NCI-H1930 (cell line): ENCODE data around the gene HSPA1L.
"Not testable (repeated sequence)": the region's sequence is repeated elsewhere in the genome, so short reads cannot be mapped to it uniquely, and the experiment has no call there.

Source experiments
- DNase-seq, 2 experiments: peaks; one replicate each; lab custom pipeline; 2025; lab: John Stamatoyannopoulos, UW

HSPA1L gene

DNA sequence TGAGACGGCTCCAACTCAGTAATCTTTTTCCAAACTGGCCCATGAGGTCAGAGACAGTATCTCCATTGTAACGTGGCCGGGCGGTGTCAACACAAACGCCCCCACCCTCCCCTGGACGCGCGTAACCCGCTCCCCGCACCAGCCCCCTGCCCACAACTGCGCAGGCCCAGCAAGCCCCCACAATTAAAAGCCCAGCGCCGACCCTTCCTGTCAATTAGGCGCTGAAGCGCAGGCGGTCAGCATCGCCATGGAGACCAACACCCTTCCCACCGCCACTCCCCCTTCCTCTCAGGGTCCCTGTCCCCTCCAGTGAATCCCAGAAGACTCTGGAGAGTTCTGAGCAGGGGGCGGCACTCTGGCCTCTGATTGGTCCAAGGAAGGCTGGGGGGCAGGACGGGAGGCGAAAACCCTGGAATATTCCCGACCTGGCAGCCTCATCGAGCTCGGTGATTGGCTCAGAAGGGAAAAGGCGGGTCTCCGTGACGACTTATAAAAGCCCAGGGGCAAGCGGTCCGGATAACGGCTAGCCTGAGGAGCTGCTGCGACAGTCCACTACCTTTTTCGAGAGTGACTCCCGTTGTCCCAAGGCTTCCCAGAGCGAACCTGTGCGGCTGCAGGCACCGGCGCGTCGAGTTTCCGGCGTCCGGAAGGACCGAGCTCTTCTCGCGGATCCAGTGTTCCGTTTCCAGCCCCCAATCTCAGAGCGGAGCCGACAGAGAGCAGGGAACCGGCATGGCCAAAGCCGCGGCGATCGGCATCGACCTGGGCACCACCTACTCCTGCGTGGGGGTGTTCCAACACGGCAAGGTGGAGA, at the start of gene HSPA1L, which contains the start of gene HSPA1A:
Gene HSPA1L, minus strand, starts transcription at position 259 of the 814 bp plus-strand sequence. CDS start 3,311 bp downstream, outside the sequence.
Gene HSPA1A, plus strand, starts transcription at position 519 of the 814 bp plus-strand sequence. Its CDS starts 214 bp downstream, at position 733.
- peak; percentile 95 to 97 for DNase-seq

DNA sequence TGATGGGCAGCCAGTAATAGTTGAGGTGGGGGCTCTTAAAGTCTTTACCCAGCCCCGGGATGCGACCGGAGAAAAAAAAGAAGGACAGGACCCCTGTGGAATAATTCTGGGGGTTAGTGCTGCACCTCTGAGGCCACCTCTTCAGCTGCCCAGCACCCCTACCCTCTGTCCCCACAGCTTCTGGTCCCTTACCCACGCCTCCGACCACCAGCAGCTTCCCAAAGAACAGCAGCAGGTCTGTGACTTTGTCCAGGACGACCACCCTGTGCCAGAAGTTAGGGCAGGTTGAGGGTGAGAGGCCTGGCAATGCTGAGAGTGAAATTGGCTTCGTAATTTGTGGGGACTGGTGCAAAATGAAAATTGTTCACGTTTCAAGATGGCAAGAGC, 49.7 kb upstream of the HSPA1L start:
- no peak for DNase-seq

DNA sequence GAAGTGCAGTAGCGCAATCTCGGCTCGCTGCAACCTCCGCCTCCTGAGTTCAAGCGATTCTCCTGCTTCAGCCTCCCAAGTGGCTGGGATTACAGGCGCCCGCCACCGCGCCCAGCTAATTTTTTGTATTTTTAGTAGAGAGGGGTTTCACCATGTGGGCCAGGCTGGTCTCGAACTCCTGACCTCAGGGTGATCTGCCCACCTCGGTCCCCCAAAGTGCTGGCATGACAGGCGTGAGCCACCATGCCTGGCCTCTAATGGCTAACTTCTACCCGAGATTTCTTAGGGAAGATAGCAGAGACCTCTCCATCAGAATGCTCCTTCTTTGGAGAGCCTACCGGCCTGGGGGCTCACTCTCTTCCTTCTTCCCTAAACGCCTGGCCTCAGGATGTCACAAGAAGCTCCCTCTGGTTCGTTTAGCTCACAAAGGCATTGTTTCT, 49.1 kb upstream of the HSPA1L start:
- DNase-seq = not testable (repeated sequence)

DNA sequence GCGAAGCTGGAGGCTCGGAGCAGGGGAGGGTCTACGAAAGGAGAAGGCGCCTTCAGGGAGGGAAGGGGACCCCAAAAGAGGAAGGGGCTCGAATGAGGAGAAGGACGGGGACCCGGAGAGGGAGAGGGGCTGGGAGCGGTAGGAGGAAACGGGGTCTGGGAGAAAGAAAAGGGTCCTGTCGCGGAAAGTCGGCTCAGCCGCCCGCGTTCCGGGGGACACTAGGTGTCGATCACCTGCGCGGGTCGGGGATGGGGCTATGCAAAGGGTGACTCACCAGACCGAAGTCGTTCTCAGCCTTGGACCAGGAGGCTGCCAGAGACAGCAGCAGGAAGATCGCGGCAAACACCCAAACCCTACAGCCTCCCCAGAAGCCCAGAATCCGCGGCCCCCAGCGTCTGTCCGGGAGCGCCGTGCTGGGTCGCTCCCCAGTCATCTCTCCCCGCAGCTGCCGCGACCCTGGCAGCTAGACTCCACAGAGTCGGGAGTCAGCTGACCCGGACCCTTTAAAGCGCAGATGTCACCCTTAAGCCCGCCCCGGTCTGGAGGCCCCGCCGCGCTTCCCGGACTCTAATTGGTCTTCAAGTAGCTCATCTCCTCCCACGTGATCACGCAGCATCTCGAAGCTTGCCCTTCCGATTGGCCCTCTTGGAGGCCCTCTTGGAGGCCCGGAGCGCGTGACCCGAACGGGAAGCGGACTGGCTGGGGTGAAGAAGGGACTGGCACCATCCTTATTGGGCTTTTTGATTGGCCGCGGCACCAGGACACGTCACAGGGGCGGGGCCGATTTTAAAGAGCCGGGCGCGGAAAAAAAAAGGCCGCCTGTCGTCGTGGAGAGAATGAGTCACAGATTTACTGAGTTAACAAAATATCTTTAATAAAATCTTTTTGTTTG, 47.5 kb upstream of the HSPA1L start, which contains the start of gene NEU1:
Gene NEU1, minus strand, starts transcription at position 478 of the 892 bp plus-strand sequence. Its CDS starts 45 bp downstream, at position 433.
- DNase-seq = peak; percentile 99

DNA sequence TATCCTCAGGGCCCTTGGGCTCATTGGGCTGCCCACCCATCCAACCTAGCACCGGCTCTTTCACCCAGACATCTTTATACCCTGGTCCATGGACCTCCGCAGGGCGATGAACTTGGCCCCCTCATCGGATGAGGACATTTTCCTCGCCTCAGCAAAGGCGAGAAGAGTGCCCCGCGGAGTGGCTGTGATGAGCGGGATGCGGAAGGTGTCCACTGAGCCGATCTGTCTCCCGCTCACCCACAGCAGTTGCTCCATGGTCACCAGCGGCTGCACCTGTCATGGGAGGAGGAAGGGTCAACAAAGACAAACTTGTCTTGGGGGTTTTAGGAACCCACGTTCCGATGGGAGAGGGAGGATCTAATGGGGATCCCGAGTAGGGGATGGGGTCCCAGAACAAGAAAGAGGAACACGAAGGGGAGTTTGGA, 46.8 kb upstream of the HSPA1L start:
- DNase-seq = no peak

DNA sequence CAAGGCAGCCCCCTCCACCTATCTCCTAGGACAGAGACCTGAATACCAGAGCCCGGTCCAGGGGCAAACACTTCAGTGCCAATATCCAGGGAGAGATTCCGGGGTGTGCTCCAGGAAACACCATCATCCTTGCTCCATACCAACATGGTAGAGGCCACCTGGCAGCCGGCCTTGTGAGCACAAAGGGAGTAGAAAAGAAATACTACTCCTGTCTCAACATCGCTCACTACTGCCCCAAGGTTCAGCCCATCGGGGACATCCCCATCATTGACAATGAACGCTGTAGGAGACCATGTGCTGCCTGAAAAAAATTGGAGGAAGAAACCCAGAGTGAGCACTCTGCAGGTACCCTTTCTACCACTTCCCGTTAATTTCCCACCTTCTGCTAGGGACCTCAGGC, 46.1 kb upstream of the HSPA1L start:
- DNase-seq = no peak

DNA sequence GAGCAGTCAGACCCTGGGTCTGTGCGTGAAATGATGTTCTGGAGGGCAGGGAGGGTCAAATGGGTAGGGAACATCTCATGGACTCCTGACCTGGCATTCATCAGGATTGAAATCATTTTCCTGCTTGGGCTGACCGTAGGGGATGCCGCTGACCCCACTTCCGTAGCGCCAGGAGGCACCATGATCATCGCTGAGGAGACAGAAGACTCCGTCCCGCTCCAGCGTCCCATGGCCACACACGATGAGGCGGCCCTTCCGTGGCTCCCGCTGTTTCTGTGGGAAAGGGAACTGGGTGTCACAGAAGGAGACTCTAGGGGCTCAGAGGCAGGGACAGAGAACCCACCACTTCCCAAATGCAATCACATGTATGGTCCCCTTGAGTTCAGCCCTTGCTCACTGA, 45.3 kb upstream of the HSPA1L start:
- no peak for DNase-seq

DNA sequence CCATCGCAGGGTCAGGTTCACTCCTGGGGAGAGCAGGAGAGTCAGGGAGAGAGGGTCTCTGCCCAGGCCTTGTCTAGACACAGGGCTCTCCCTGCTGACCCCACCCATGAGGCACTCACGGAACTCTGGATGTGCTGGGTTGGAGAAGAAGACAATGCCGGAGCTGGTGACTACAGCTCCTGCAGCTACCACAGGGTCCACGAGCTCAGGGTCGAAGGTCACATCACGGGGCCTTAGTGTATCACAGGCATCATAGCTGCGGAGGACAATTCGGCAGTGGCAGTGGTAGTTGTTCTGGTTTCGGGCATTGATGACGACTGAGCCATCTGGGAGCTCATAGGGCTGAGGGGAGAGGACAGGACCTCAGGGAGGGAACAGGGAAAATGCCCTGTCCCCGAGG, 44.8 kb upstream of the HSPA1L start:
- no peak for DNase-seq

DNA sequence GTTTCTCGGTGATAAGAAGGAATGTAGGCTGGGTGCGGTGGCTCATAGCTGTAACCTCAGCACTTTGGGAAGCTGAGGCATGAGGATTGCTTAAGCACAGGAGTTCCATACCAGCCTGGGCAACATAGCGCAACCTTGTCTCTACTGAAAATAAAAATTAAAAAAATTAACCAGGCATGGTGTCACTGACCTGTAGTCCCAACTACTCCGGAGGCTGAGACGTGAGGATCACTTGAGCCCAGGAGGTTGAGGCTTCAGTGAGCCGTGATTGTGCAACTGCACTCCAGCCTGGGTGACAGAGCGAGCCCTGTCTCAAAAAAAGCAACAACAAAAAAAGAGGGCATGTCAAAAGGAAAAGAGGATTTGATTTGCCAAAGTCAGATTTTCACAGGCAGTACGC, 43.6 kb upstream of the HSPA1L start:
- no peak for DNase-seq

DNA sequence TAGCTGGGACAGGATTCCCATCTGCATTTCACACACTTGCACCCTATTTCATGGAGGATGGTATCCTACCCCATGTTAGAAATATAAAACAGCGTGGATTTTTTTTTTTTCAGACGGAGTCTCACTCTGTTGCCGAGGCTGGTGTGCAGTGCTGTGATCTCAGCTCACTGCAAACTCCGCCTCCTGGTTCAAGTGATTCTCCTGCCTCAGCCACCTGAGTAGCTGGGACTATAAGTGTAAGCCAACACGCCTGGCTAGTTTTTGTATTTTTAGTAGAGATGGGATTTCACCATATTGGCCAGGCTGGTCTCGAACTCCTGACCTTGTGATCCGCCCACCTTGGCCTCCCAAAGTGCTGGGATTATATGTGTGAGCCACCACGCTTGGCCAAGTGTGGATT, 42.7 kb upstream of the HSPA1L start:
- not testable (repeated sequence) for DNase-seq

DNA sequence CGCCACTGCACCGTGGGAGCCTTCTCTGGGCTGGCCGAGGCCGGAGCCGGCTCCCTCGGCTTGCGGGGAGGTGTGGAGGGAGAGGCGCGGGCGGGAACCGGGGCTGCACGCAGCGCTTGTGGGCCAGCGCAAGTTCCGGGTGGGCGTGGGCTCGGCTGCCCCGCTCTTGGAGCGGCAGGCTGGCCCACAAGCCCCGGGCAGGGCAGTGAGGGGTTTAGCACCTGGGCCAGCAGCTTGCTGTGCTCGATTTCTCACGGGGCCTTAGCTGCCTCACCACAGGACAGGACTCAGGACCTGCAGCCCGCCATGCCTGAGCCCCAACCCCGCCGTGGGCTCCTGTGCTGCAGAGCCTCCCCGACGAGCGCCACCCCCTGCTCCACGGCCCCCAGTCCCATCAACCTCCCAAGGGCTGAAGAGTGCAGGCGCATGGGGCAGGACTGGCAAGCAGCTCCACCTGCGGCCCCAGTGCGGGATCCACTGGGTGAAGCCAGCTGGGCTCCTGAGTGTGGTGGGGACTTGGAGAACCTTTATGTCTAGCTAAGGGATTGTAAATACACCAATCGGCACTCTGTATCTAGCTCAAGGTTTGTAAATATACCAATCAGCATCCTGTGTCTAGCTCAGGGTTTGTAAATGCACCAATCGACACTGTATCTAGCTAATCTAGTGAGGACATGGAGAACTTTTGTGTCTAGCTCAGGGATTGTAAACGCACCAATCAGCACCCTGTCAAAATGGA, 37.1 kb upstream of the HSPA1L start:
- not testable (repeated sequence) for DNase-seq

DNA sequence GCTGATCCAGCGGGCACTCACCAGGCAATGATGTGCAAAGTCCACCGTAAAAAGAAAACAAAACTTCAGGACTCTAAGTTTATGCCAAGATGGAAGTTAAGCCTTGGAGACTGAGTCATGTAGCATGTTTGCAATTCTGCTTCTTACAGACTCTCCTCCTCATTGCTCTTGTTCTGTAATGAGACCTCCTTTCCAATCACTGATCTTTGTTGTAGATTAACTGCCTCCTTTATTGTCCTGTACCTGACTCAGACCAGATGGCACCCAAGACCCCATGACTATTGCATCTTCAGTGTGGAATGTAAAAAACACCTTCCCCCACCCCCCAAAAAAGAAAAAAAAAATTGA, 36.4 kb upstream of the HSPA1L start:
- DNase-seq = no peak

DNA sequence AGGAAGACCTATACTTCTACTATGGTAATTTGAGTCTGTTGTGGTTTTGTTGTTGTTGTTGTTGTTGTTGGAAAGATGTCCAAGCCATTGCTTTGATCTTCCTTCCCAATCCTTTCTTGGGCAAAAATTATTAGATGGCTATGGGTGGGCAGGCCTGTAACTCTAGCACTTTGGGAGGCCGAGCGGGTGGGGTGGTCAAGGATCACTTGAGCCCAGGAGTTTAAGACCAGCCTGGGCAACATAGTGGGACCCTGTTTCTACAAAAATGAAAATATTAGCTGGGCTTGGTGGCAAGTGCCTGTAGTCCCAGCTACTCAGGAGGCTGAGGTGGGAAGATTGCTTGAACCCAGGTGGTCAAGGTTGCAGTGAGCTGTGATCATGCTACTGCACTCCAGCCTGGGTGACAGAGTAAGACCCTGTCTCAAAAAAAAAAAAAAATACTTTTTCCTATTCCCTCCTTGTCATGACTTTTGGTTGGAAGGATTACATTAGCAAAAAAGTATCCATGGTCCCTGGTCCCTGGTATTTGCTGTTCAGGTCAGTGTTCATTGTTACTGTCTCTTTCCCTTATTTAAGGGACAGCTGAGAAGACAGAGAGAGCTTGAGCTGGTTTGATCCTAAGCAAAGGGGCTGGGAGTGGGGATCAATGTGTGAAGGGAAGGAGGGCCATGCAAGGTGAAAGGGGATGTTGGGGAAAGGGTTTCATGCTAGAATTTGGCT, 35.8 kb upstream of the HSPA1L start:
- DNase-seq = no peak

DNA sequence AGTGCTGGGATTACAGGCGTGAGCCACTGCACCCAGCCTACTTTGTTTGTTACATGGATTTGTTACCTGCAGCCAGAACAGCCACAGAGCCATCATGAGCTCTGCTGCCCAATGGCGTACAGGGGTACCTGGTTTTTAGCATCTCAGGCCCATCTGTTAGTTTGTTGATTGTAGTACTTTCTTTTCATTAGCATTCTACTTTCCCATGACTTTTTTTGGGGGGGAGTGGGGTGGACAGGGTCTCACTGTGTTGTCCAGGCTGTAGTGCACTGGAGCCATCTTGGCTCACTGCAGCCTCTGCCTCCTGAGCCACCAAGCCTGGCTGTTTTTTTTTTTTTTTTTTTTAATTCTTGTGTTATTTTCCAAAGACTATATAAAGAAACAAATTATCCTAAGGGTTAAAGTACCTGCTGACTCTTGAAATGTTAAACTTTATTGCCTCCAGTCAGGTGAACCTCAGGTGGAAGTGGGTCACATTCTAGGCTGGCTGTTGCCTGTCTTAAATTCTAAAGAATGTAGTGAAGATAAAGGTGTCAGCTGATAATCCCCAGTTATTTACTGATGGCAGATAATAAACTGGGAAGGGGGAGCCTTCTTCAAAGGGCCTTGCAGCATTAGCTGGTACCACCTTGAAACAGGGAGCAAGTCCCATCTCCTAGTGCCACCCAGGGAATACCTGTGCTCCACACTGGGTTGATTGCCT, 32.3 kb upstream of the HSPA1L start:
- no peak for DNase-seq

DNA sequence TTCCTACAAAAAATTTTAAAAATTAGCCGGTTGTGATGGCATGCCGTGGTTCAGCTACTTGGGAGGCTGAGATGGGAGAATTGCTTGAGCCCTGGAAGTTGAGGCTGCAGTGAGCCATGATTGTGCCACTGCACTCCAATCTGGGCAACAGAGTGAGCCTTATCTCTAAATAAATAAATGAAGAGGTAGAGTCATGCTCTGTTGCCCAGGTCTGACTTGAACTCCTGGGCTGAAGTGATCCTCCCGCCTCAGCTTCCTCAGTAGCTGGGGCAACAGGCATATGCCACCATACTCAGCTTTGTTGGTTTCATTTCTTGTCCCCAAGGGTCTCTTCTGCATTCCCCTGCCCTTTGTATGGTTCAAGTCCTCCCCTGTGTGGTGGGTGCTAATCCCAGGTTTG, 29.4 kb upstream of the HSPA1L start:
- DNase-seq = no peak

DNA sequence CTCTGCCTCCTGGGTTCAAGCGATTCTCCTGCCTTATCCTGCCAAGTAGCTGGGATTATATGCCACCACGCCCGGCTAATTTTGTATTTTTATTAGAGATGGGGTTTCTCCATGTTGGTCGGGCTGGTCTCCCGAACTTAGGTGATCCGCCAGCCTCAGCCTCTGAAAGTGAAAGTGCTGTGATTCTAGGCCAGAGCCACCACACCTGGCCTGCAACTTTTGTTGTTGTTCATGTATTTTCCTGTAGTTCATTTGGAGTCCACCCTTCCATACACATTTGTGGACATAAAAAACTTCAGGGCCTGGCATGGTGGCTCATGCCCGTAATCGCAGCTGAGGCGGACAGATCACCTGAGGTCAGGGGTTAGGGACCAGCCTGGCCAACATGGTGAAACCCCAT, 27.0 kb upstream of the HSPA1L start:
- DNase-seq = no peak

DNA sequence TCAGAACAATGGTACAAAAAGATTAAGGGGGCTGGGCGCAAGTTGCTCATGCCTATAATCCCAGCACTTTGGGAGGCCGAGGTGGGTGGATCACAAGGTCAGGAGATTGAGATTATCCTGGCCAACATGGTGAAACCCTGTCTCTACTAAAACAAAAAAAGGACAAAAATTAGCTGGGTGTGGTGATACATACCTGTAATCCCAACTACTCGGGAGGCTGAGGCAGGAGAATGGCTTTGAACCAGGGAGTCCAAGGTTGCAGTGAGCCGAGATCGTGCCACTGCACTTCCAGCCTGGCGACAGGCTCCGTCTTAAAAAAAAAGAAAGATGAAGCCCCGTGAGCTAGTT, 24.7 kb upstream of the HSPA1L start:
- DNase-seq = not testable (repeated sequence)

DNA sequence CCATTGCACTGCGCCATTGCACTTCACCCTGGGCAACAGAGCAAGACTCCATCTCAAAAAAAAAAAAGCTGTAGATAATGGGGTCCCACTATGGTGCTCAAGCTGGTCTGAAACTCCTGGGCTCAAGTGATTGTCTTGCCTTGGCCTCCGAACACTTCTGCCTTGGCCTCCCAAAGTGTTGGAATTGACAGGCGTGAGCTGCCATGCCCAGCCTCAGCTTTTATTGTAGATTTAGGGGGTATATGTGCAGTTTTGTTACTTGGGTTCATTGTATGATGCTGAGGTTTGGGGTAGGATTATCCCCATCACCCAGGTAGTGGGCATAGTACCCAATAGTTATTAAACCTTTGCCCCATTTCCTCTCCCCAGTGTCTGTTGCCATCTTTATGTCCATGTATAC, 23.9 kb upstream of the HSPA1L start:
- DNase-seq = no peak

DNA sequence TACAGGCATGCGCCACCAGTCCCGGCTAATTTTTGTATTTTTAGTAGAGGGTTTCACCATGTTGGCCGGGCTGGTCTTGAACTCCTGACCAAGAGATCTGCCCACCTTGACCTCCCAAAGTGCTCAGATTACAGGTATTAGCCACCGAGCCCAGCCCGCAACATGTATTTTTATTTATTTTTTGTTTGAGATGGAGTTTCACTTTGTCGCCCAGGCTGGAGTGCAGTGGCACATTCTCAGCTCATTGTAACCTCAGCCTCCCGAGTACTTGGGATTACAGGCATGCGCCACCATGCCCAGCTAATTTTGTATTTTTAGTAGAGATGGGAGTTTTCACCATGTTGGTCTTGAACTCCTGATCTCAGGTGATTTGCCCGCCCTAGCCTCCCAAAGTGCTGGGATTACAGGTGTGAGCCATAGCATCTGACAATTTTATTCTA, 23.1 kb upstream of the HSPA1L start:
- not testable (repeated sequence) for DNase-seq

DNA sequence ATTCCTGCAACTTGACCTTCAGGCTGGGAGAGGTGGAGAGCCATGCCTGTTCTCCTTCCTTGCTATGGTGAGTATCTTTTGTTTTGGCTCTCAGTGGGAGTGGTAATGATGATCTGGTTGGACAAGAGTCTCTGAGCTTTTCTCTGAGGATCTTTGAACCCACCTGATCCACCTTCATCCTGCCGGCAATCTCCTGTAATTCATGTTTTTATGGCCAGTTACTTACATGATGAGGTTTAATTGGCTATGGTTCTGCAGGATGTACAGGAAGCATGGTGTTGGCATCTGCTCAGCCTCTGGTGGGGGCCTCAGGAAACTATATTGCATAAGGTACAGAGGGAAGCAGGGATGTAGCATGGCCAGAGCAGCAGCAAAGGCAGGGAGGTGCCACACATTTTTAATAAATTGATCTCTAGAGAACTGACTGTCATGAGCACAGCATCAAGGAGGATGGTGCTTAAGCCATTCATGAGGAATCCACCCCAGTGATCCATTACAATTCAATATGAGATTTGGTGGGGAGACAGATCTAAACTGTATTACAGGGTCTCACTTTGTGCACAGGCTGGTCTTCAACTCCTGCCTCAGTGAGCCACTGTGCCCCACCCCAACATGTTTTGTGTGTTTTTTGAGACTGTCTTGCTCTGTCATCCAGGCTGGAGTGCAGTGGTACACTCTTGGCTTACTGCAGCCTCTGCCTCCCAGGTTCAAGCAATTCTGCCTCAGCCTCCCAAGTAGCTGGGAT, 22.5 kb upstream of the HSPA1L start:
- no peak for DNase-seq
